Stimulated activated CD4-positive, alpha-beta T cell treated with anti-CD3 and anti-CD28 coated beads, Interleukin-1b, Interleukin-23, amount 100 ng/mL, for 4 hours (primary cell): Measurements from ENCODE around the gene IPO4.

ENCODE experiments used
- DNase-seq, 2 donors: peaks; one replicate each; pipeline ENCODE4 v3.0.0-alpha.2; 2020; ENCODE audit warnings: low read depth in 2 of 2

IPO4 gene

DNA sequence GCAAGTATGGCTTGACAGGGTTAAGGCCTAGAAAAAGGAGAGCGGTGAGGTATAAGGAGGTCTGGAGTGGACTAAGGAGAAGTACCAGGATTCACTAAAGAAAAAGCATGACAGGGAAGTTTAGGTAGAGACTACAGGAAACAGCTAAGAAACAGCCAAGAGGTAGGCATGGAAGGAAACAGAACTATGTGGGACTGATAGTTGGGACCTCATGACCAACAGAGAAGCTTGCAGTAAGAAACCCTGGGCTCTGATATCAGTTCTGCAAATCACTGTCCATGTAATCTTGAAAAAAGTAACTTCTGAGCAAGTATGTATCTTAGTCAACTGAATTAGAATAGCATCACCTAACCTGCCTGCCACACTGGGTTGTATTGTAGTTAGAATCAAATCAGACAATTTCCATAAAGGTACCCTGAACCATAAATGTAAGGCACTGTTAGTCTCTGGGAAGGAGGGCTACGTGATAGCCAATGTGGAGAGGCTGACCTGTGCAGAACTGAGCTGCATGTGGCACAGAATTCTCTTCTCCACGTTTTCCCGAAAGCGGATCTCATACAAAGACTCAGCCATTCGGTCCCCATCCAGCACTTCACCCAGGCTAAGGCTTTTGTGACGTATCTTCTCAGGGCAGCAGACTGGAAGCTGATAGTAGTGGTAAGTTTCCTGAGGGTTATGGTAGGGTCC lies 5.7 kb upstream of the IPO4 start:
- no peak for DNase-seq

DNA sequence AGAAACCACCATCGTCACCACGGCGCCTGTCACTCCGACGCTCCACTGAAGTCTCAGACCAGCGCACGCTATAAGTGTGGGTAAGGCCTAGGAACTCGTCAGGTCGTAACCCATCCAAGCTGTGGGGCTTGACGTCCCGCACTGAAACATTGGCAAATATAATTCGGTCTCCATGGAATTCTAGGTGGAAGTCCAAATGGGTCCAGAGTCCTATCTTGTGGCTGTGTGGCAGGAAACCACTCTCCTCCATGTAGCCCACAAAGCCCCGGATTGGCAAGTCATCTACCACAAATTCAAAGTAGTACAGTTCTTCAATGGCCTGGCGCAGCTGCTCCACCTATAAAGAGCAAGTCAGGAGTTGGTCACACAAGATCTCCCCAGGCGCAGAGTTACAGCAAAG lies 4.3 kb upstream of the IPO4 start:
- no peak for DNase-seq

DNA sequence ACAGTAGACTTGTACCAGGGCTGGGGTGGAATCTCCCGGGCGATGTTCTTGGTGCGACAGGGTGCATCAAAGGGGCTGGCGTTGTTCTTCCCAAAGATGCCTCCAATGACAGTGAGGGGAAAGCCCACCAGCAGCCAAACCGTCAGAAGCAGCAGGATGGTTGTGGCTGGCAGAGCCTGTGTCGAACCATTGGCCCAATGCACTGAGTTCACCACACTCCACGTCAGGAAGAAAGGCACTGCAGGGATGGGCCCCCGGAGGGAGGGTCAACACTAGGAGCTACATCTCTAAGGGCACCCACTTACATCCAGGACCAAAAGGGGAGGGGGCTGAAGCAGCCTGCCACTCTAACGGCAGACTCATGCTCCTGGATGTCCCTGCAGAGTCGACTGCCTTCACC lies 1.8 kb upstream of the IPO4 start:
- DNase-seq: no peak

DNA sequence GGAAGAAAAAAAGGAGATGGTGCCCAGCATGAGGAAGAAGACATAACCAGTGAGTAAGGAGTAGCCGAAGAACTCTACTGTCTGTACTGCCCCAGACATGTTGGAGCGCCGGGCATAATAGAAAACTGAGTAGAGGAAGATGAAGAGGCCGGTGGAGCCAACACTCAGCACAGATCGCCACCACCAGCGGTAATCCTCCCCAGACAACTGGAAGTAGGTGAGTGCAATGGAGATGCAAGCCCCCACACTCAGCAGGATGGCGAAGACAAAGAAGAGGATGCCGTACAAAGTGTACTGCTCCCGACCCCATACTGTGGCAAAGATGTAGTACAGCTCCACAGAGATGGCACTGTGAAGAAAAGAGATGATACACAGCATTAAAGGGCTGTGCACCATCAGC lies 844 bp upstream of the IPO4 start:
- DNase-seq: no peak

DNA sequence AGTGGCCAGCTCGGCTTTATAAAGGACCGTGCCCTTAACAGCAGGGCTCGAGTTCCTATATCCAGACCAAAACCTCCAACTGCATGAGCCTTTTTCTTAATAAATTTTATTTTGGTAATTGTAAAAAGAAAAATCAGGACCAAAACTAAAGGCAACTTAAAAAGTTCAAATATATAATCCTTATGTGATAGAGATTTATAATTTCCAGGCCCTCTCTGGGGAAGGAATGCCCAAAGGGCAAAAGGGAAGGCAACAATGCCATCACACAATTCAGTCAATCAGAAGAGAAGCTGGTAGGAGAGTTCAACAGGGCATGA lies 401 bp upstream of the IPO4 start:
- DNase-seq: no peak

GRCh38 chr14:24187539-24187915 lies 1.1 kb downstream of the IPO4 start:
- no peak for DNase-seq

DNA sequence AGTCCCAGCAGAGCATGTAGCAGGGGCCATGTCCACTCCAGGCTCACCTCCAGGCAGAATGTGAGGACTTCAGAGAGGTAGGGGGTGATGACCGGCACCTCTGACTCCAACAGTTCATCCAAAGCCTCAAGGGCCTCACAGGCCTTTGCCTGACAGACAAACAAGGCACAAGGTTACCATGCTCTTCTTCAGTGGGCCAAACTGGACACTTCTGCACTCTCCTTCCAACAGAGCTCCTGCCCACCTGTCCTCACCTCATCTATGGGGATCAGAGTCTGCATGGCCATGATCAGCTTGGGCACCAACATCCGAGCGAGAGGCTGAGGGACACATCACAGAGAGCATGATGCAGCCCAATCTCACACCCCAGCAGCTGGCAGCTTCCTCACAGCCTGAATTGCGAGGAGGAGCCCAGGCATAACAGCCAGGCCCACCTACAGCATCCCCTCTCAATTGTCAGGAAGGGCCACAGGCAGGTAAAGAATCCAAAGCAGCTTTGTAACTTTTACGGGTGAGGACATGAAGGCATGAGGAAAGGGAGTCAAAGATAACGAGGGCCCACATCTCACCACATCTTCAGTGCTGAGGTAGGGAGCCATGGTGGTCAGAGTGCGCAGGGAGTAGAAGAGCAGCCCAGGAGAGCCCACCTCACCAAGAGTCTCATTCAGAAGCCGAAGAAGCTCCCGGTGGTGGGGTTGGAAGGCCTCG lies 1.6 kb downstream of the IPO4 start:
- DNase-seq: no peak

DNA sequence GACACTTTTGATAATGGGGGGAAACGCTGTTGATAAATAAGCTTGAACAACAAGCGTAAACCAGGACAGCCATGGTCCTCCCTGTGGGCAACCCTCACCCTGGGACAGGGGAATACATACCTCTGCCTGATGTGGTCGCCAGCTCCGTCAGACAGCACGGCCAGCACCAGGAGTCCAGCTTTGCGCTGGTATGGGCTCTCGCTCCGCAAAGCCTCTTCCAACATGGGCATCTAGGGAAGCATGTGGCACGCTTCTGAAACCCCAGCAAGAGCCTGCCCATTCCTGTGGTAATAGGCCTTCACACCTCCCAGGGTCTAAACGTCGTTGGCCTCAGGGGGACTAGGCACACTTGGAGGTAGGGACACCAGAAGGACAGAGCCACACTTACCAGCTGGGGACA lies 2.9 kb downstream of the IPO4 start:
- DNase-seq: no peak

DNA sequence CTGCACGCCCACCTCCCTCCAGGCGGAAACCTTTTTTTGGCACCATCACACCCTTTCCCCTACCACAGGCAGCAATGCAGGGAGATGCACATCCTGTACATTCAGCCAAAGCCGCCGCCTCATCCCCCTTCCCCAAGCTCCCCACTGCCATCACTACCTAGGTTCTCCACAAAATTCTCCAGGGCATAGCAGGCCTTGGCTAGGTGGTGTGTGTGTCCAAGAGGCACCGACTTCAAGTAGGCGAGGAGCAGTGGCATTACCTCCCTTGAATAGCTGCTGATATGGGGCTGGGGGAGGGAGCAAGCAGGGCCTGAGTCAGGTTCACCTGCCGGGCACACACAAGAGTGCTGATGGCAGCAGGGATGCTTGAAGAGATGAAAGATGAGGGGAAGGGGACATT lies 3.6 kb downstream of the IPO4 start:
- no peak for DNase-seq

- DNase-seq: no peak
Observed at GRCh38 chr14:24184104-24184970, 4.3 kb downstream of the IPO4 start.

- DNase-seq: no peak
Observed at GRCh38 chr14:24183014-24183481, 5.6 kb downstream of the IPO4 start.

GRCh38 chr14:24182110-24182882 lies 6.3 kb downstream of the IPO4 start:
- DNase-seq: no peak

DNA sequence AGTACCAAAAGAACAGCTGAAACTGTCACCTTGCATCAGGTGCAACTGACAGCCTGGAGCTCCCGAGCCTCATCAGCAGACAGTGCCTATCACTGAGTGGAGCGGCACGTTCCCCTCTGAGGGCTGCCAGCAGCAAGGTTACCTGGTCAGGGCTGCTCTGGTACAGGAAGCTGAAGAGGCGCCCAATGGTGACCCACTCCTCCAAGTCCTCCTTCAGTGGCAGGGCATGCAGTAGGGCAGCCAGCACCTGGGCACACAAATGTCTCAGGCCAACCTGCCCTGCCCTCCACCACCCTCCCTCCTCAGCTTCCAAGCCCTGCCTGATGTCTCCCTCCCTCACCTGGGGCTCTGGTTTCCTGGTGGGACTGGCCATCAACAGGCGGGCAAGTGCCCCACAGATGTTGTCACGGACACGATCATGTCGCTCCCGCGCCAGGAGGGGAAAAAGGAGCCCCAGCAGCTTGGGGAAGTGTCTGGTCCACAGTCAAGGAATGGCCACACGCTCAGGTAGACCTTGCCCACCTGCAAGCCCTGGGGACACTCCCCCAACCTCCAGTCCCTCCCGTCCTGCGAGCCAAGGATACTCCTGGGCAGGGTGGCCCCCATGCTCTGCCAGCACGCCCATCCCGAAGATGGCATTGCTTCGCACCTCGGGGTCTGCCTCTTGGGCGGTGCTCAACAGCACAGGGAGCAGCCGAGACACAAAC lies 7.1 kb downstream of the IPO4 start:
- DNase-seq: no peak

GRCh38 chr14:24179961-24180796 lies 8.4 kb downstream of the IPO4 start:
- no peak for DNase-seq

- no peak for DNase-seq
Observed at GRCh38 chr14:24179294-24179960, 9.2 kb downstream of the IPO4 start.

DNA sequence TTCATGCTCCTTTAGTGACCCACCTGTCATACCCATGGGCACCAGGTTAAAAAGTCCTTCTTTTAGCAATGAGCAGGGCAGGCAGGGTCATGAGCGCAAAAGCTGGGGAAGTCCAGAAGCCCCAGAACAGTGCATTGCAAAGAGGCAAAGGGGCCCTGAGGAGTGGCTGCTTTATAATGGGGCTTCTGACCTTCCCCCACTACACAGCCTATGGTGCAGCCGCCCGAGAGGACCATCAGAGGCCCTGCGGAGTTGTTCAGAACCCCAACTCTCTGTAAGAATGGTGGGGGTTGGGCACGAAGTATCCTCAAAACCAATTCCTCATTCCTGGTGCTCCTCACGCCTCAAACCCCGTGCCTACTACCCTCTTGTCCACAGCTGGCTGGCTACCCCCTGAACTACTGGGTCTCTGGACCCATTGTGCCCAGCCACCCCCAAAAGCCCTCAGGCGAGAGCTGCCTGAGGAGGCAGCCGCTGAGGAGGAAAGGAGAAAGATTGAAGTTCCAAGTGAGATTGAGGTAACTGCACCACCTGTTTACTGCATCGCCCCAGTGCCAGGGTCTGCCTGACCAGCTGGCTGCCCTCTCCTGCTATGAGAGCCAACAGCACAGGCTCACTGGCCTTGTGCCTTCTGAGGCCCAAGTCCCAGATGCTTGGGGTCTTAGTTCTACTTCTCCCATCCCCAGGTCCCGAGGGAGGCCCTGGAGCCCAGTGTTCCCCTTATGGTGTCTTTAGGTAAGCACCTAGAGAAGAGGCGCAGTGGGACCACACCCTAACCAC lies 10.0 kb downstream of the IPO4 start:
- no peak for DNase-seq

- DNase-seq: no peak
Observed at GRCh38 chr14:24177891-24178290, 10.7 kb downstream of the IPO4 start.

DNA sequence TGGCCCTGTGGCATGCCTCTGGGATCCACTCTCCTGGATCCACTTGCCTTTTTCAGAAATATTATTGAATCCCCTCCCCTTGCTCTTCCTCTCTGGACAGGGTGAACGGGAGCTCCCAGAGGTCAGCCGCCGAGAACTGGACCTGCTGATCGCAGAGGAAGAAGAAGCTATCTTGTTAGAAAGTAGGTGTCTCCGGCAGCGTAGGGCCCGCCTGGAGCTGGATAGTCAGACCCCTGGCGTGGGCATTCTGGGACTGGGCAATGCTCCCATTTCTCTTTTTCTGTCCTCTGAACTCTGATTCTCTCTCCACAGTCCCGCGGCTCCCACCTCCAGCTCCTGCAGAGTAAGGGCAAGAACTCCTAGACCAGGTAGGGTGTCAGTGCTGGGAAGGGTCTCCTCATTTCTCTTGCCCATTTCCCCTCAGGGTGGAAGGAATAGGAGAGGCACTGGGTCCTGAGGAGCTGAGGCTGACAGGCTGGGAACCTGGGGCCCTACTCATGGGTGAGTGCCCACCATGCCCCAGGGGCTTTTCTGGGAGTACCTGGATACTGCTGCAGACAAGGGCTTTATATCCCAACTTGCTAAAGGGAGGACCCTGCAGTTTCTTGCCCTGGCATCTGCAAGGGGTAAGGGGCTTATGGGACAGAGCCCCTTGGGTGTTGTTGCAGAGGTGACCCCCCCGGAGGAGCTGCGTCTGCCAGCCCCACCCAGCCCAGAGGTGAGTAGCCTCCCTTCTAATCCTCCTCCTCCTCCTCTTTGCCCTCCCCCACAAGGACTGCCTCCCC lies 11.4 kb downstream of the IPO4 start:
- no peak for DNase-seq
